Lower leg skin (tissue), 4 donors: ENCODE data around the gene TIPARP. TPM values are rescaled to one million over a fixed set of nuclear protein-coding genes. Genes with fewer than 3 reads are reported as not detected.

Experiments
- DNase-seq, 2 donors: peaks; one replicate each; pipeline ENCODE4 v3.0.0-alpha.2; 2019; ENCODE audit warnings: low spot score in 2 of 2
- H3K4me3 ChIP-seq: fragments of 200-600 bp; sonication (generic); 2 replicates; pipeline ENCODE4 v1.5.1; 2017; ENCODE audit warnings: mild to moderate bottlenecking, low read depth; ENCODE audit not compliant: poor library complexity, severe bottlenecking
- CTCF ChIP-seq, 3 donors: fragments of 450-650 bp; IDR thresholded peaks; one replicate each; pipeline ENCODE4 v1.5.1; 2016; ENCODE audit warnings: antibody characterized with exemption in 3 of 3, mild to moderate bottlenecking in 3 of 3, moderate library complexity in 2 of 3
- POLR2A ChIP-seq, 2 donors: fragments of 450-650 bp; IDR thresholded peaks; one replicate each; pipeline ENCODE4 v1.6.1; 2016 to 2017; ENCODE audit warnings: antibody characterized with exemption in 2 of 2, mild to moderate bottlenecking in 1 of 2, moderate library complexity in 1 of 2
- WGBS, 2 donors: methylation state at CpG; one replicate each; pipeline ENCODE4 v1.1.5; 2018; 5-methylcytosine and 5-hydroxymethylcytosine counted together
- intact Hi-C: fragments of 100-400 bp; cut with DNase I; formaldehyde crosslinking; loops from one replicate; pipeline ENCODE4 v1.15.0; 2023; ENCODE audit warnings: low total_unique reads
- total RNA-seq, 4 donors: library from RNA; depleted of rRNA; stranded (reverse); fragments of >200 nt; gene quantifications; one replicate each; pipeline ENCODE4 v1.1.0, GENCODE V29; 2016

The TIPARP gene
- total RNA-seq, 4 donors from 2014 or later: 59.1 to 70.3 (median 68.5) TPM

GRCh38 chr3:156751461-156752025, 77.2 kb downstream of the TIPARP start:
- WGBS, 2 donors: 15 to 16% methylated on average over 15 of the region's 15 CpGs
- TF ChIP-seq POLR2A (IDR thresholded peaks at IDR 0.05) (no peak), CTCF (IDR thresholded peaks at IDR 0.05) (no peak)
- H3K4me3 ChIP-seq: no peak overlapping the region

More at GRCh38 chr3:156751461-156752025, 77.2 kb downstream of the TIPARP start:
- DNase-seq: peak; percentile 63 to 91
- intact Hi-C loops: no loop called here

Other genes with a start within 250 kb of the TIPARP start
- gene SSR3, start 119.5 kb upstream of the TIPARP start, total RNA-seq: 10 to 100 TPM; 27.5 to 72.9 (median 44.4) TPM
- 1 to 10 TPM in 1 of 4 donors, under 1 TPM in 2, not detected in 1; 0.39 to 2.5 (median 0.89) TPM for gene LEKR1, start 151.8 kb downstream of the TIPARP start, total RNA-seq